Vagina (tissue), 2 donors: ENCODE measurements around the gene WDR1. TPM values are rescaled to one million over a fixed set of nuclear protein-coding genes. Genes with fewer than 3 reads are reported as not detected.
"Not testable (repeated sequence)": the region's sequence is repeated elsewhere in the genome, so short reads cannot be mapped to it uniquely, and the experiment has no call there.

Experiments used
- DNase-seq, 2 donors: peaks; one replicate each; pipeline ENCODE4 v3.0.0-alpha.2; 2017; ENCODE audit errors: extremely low spot score in 2 of 2
- H3K27ac ChIP-seq: fragments of 200-600 bp; sonication (generic); one replicate; pipeline ENCODE4 v1.5.1; 2019
- H3K27me3 ChIP-seq: fragments of 200-600 bp; sonication (generic); one replicate; pipeline ENCODE4 v1.5.1; 2019
- H3K36me3 ChIP-seq, 2 donors: fragments of 200-600 bp; sonication (generic); one replicate each; pipeline ENCODE4 v1.5.1; 2017 to 2019
- H3K4me1 ChIP-seq: fragments of 200-600 bp; sonication (generic); one replicate; pipeline ENCODE4 v1.5.1; 2019
- H3K4me3 ChIP-seq, 2 donors: fragments of 200-600 bp; sonication (generic); 1 replicate in 1 of 2; 2 replicates in 1 of 2; pipeline ENCODE4 v1.5.1; 2016 to 2019
- H3K9me3 ChIP-seq: fragments of 200-600 bp; sonication (generic); one replicate; pipeline ENCODE4 v1.5.1; 2019
- CTCF ChIP-seq, 3 experiments: fragments of 450-650 bp in 2 of 3; fragments of 200-600 bp in 1 of 3; sonication (generic) in 1 of 3; IDR thresholded peaks; one replicate each; pipeline ENCODE4 v1.5.1; 2017 to 2019; ENCODE audit warnings: antibody characterized with exemption in 3 of 3, mild to moderate bottlenecking in 2 of 3, moderate library complexity in 2 of 3
- POLR2A ChIP-seq, 2 donors: fragments of 450-650 bp; IDR thresholded peaks; one replicate each; pipeline ENCODE4 v1.6.1; 2017; ENCODE audit warnings: antibody characterized with exemption in 2 of 2, mild to moderate bottlenecking in 2 of 2, moderate library complexity in 2 of 2
- POLR2AphosphoS5 ChIP-seq, 2 donors: sonication (generic); formaldehyde crosslinking; IDR thresholded peaks; one replicate each; pipeline ENCODE4 v1.9.0; 2017; ENCODE audit warnings: antibody characterized with exemption in 2 of 2, mild to moderate bottlenecking in 2 of 2, low read depth in 1 of 2; ENCODE audit not compliant: insufficient read depth in 1 of 2
- intact Hi-C: fragments of 100-400 bp; cut with DNase I; formaldehyde crosslinking; loops from one replicate; pipeline ENCODE4 v1.15.1; 2023
- total RNA-seq: library from RNA; depleted of rRNA; stranded (reverse); fragments of >200 nt; gene quantifications from one replicate; pipeline ENCODE4 v1.2.3, GENCODE V29; 2016

Gene WDR1
- total RNA-seq, 1 donor from 2014 or later: 159 TPM

- Histone ChIP-seq H3K36me3 (no peaks in the 10 kb centered on the region), H3K27ac (no peak overlapping the region), H3K27me3 (no peaks in the 10 kb centered on the region), H3K4me3 (no peak overlapping the region), H3K9me3 (no peaks in the 10 kb centered on the region), H3K4me1 (no peaks in the 10 kb centered on the region)
- no peak for TF ChIP-seq POLR2A (IDR thresholded peaks at IDR 0.05)
- no peak for TF ChIP-seq CTCF (IDR thresholded peaks at IDR 0.05)
- no peak for TF ChIP-seq POLR2AphosphoS5 (IDR thresholded peaks at IDR 0.05; ENCODE audit: insufficient read depth in 1 of 2, low read depth in 1 of 2)
- no peak for DNase-seq
- intact Hi-C loops: no loop called here
Measured at GRCh38 chr4:10130178-10130888, 13.7 kb upstream of the WDR1 start.

GRCh38 chr4:10129196-10130177, 12.9 kb upstream of the WDR1 start:
- Histone ChIP-seq H3K9me3 (no peaks in the 10 kb centered on the region), H3K36me3 (no peaks in the 10 kb centered on the region), H3K27me3 (no peaks in the 10 kb centered on the region), H3K4me1 (no peaks in the 10 kb centered on the region), H3K4me3 (no peak overlapping the region), H3K27ac (no peak overlapping the region)
- no peak for DNase-seq
- TF ChIP-seq POLR2AphosphoS5 (IDR thresholded peaks at IDR 0.05; ENCODE audit: insufficient read depth in 1 of 2, low read depth in 1 of 2) (no peak), CTCF (IDR thresholded peaks at IDR 0.05) (no peak), POLR2A (IDR thresholded peaks at IDR 0.05) (no peak)
- intact Hi-C loops: no loop called here

- H3K4me3 ChIP-seq: no peak overlapping the region
- H3K27ac ChIP-seq: no peak overlapping the region
- H3K9me3 ChIP-seq: no peaks in the 10 kb centered on the region
- H3K4me1 ChIP-seq: peaks cover 5% of the 10 kb centered on the region
- no peaks in the 10 kb centered on the region for H3K36me3 ChIP-seq
- H3K27me3 ChIP-seq: no peaks in the 10 kb centered on the region
- TF ChIP-seq CTCF (IDR thresholded peaks at IDR 0.05) (no peak), POLR2A (IDR thresholded peaks at IDR 0.05) (no peak), POLR2AphosphoS5 (IDR thresholded peaks at IDR 0.05; ENCODE audit: insufficient read depth in 1 of 2, low read depth in 1 of 2) (no peak)
- intact Hi-C loops: no loop called here
- DNase-seq: no peak
Measured at GRCh38 chr4:10128761-10129160, 12.2 kb upstream of the WDR1 start.

GRCh38 chr4:10127531-10127930, 10.9 kb upstream of the WDR1 start:
- H3K36me3 ChIP-seq, H3K4me3 ChIP-seq, H3K9me3 ChIP-seq, H3K27me3 ChIP-seq, H3K27ac ChIP-seq, DNase-seq, intact Hi-C loops: not testable (repeated sequence)
- peaks cover 12% of the 10 kb centered on the region for H3K4me1 ChIP-seq

GRCh38 chr4:10124167-10124930, 7.8 kb upstream of the WDR1 start:
- Histone ChIP-seq H3K4me3 (no peak overlapping the region), H3K4me1 (peaks cover 12% of the 10 kb centered on the region), H3K9me3 (no peaks in the 10 kb centered on the region), H3K36me3 (no peaks in the 10 kb centered on the region), H3K27me3 (no peaks in the 10 kb centered on the region), H3K27ac (no peak overlapping the region)
- intact Hi-C loops: no loop called here
- DNase-seq: no peak
- TF ChIP-seq CTCF (IDR thresholded peaks at IDR 0.05) (no peak), POLR2AphosphoS5 (IDR thresholded peaks at IDR 0.05; ENCODE audit: insufficient read depth in 1 of 2, low read depth in 1 of 2) (no peak), POLR2A (IDR thresholded peaks at IDR 0.05) (no peak)
